IPS-20b (cell line): Measurements from ENCODE around the gene MED20.
A peak's percentile ranks its signal among the peaks of the same experiment; 100 is the strongest.
"Not testable (repeated sequence)": the region's sequence is repeated elsewhere in the genome, so short reads cannot be mapped to it uniquely, and the experiment has no call there.

Experiments
- H3K27ac ChIP-seq: one replicate; pipeline ENCODE4 v1.5.1; 2013; ENCODE audit warnings: low read length
- H3K27me3 ChIP-seq: 2 replicates; pipeline ENCODE4 v1.6.1; 2013; ENCODE audit warnings: mild to moderate bottlenecking, low read length, inconsistent platforms; ENCODE audit not compliant: insufficient read depth
- H3K36me3 ChIP-seq: 2 replicates; pipeline ENCODE4 v1.6.1; 2013; ENCODE audit warnings: low read depth, mild to moderate bottlenecking, inconsistent platforms, low read length, moderate library complexity; ENCODE audit not compliant: insufficient read depth
- H3K4me1 ChIP-seq: 2 replicates; pipeline ENCODE4 v1.6.1; 2013; ENCODE audit warnings: mild to moderate bottlenecking, control low read depth, inconsistent platforms, low read length, moderate library complexity; ENCODE audit not compliant: insufficient read depth
- H3K4me3 ChIP-seq: 2 replicates; pipeline ENCODE4 v1.5.1; 2013; ENCODE audit warnings: mild to moderate bottlenecking, low read length, inconsistent platforms
- H3K9ac ChIP-seq: 2 replicates; pipeline ENCODE4 v1.6.1; 2013; ENCODE audit warnings: low read depth, mild to moderate bottlenecking, inconsistent platforms, low read length, moderate library complexity
- H3K9me3 ChIP-seq: 2 replicates; pipeline ENCODE4 v1.6.1; 2013; ENCODE audit warnings: mild to moderate bottlenecking, low read depth, low read length, inconsistent platforms; ENCODE audit not compliant: insufficient read depth

The MED20 gene

DNA sequence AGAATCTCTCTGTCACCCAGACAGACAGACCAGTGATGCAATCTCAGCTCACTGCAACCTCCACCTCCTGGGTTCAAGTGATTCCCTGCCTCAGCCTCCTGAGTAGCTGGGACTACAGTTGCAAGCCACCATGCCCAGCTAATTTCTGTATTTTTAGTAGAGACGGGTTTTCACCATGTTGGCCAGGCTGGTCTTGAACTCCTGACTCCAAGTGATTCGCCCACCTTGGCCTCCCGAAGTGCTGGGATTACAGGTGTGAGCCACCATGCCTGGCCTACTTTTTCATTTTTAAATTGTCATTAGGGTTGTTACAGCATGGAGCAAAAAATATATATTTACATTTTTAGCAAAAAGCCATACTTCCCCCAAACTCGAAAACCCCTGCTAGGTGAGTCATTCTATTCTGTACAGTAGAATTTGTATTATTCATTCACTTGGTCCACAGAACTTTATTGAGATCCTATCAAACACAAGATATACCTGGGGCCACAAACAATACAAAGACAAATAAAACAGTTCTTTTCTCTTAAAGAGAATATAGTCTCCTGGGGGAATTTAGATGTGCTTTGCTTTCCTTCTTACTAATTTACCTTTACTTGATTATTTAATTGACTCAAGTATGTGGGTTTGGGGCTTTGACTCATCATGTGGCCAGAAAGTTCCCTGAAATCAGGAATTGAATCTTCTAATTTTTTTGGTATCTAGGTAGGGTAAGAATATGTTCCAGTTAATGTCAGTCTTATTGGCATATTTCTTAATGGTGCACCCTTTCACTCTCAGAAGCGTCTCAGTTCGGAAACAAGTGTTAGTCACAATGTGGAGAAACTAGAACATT is 37.3 kb upstream of the MED20 start:
- H3K9ac ChIP-seq: no peak overlapping the region
- no peaks in the 10 kb centered on the region; the same call in 1 of the 2 replicates for H3K9me3 ChIP-seq
- H3K4me1 ChIP-seq: no peaks in the 10 kb centered on the region
- no peak overlapping the region for H3K4me3 ChIP-seq
- H3K27me3 ChIP-seq: peaks cover 3% of the 10 kb centered on the region; the same call in 1 of the 2 replicates
- no peaks in the 10 kb centered on the region for H3K36me3 ChIP-seq
- H3K27ac ChIP-seq: no peak overlapping the region

DNA sequence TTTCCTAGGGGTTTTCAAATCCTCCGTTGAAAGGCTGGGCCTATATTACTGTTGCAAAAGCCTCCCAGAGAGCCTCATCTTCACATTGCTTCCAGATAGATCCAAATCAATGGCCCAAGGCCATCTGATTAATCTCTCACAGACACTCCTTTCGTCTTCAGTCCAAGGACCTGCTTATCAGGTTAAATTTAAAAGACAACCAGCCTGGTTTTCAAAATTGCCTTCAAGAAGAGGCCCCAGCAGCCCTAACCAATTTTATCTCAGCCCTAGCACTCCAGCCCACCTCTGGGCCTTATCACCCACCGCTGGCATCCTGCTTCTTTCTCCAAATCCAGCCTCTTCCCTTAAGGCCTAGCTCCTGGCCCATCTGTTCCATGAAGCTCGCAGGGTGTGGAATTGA is 36.2 kb upstream of the MED20 start:
- Histone ChIP-seq H3K4me3 (no peak overlapping the region), H3K27ac (no peak overlapping the region)

DNA sequence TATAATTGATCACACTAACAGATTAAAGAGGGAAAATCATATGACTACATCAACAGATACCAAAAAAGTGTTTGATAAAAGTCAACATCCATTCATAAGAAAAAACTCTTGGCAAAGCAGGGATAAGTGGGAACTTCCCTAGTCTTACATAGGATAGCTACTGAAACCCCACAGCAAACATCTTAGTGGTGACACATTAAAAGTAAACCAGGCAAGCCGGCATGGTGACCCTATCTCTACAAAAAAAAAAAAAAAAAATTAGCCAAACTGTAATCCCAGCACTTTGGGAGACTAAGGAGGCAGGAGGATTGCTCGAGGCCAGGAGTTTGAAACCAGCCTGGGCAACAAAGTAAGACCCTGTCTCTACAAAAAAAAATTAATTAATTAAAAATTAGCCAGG is 34.5 kb upstream of the MED20 start:
- no peaks in the 10 kb centered on the region for H3K4me1 ChIP-seq
- H3K9ac ChIP-seq: no peak overlapping the region
- no peaks in the 10 kb centered on the region; the same call in 1 of the 2 replicates for H3K9me3 ChIP-seq
- H3K4me3 ChIP-seq: no peak overlapping the region
- H3K36me3 ChIP-seq: no peaks in the 10 kb centered on the region
- H3K27me3 ChIP-seq: no peaks in the 10 kb centered on the region
- H3K27ac ChIP-seq: no peak overlapping the region

More for the DNA sequence above, 36.2 kb upstream of the MED20 start:
- Histone ChIP-seq H3K4me1 (no peaks in the 10 kb centered on the region), H3K9ac (no peak overlapping the region), H3K9me3 (no peaks in the 10 kb centered on the region; the same call in 1 of the 2 replicates), H3K36me3 (no peaks in the 10 kb centered on the region), H3K27me3 (no peaks in the 10 kb centered on the region)

DNA sequence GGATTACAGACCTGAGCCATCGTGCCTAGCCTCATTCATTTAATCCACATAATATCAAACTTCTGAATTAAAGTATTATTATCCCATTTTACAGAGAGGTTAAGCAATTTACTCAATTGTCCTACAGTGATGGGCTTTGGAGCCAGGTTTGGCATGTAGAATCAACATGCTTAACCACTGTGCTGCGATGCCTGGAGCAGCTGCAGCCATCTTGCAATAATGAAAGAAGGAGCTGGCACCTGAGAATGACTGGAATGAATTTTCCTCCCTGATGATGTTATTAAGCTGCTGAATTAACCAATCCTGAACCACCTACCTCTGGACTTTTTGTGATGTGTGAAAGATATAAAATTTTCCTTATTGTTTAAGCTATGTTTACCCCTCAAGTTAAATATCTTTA is 33.7 kb upstream of the MED20 start:
- Histone ChIP-seq H3K9me3 (no peaks in the 10 kb centered on the region; the same call in 1 of the 2 replicates), H3K27ac (no peak overlapping the region), H3K27me3 (no peaks in the 10 kb centered on the region), H3K4me3 (no peak overlapping the region), H3K4me1 (no peaks in the 10 kb centered on the region), H3K9ac (no peak overlapping the region), H3K36me3 (no peaks in the 10 kb centered on the region)

DNA sequence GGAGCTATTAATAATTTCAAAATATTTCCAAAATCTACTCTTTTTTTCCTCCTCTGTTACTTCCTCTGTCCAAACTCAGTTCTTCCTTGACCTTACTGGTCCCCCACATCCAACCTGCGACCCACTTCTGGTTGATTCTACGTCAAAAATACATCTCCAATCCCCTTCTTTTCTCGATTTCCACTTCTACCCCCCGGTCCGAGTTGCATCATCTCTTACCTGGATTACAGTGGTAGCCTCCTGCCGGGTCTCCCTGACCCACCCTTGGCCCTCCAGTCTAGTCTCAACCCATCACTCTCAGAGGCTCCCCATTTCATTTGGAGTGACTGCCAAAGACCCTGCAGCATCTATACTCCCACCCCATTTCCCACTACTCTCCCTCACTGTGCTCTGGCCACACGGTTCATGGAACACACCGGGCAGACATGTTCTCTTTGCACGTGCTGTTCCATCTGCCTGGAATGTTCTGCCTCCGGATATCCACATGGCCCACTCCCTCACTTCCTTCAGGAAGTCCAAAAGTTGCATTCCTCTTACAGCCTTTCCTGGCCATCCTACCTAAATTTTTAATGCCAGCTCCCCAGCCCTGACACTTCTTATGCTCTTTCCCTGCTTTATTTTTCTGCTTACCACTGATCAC is 26.8 kb upstream of the MED20 start:
- Histone ChIP-seq H3K9ac (no peak overlapping the region), H3K27me3 (no peaks in the 10 kb centered on the region), H3K9me3 (no peaks in the 10 kb centered on the region), H3K36me3 (no peaks in the 10 kb centered on the region), H3K4me3 (no peak overlapping the region), H3K27ac (no peak overlapping the region), H3K4me1 (no peaks in the 10 kb centered on the region)

DNA sequence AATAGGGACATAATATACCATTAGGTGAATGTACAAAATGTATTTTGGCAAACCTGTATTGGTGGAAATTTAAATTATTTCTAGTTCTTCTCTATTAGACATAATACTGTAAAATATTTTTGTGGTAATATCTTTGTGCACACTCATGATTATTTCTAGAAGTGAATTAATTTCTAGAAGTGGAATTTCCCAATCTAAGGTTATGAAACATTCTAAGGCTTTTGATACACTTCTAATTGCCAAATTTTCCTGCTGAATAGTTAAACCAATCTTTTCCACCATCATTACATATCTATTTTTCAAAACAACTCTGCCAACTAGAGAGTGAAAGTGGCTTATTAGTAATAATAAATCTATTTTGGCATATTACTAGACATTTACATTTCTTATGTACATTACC is 22.5 kb upstream of the MED20 start:
- Histone ChIP-seq H3K4me1 (peaks cover 20% of the 10 kb centered on the region), H3K27me3 (peaks cover 13% of the 10 kb centered on the region; the same call in 1 of the 2 replicates), H3K4me3 (no peak overlapping the region), H3K9me3 (no peaks in the 10 kb centered on the region), H3K36me3 (no peaks in the 10 kb centered on the region), H3K27ac (no peak overlapping the region), H3K9ac (no peak overlapping the region)

DNA sequence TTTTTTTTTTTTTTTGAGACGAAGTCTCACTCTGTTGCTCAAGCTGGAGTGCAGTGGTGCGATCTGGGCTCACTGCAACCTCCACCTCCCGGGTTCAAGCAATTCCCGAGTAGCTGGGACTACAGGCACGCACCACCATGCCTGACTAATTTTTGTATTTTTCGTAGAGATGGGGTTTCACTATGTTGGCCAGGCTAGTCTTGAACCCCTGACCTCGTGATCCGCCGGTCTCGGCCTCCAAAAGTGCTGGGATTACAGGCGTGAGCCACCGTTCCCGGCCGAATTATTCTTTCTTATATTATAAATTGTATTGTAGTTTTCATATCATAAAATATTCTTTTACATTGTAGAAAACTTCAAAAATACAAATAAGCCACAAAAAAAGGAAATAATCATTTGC is 21.9 kb upstream of the MED20 start:
- H3K9me3 ChIP-seq, H3K36me3 ChIP-seq, H3K9ac ChIP-seq, H3K27ac ChIP-seq, H3K4me3 ChIP-seq: not testable (repeated sequence)
- H3K4me1 ChIP-seq: peaks cover 23% of the 10 kb centered on the region
- H3K27me3 ChIP-seq: peaks cover 13% of the 10 kb centered on the region; the same call in 1 of the 2 replicates

DNA sequence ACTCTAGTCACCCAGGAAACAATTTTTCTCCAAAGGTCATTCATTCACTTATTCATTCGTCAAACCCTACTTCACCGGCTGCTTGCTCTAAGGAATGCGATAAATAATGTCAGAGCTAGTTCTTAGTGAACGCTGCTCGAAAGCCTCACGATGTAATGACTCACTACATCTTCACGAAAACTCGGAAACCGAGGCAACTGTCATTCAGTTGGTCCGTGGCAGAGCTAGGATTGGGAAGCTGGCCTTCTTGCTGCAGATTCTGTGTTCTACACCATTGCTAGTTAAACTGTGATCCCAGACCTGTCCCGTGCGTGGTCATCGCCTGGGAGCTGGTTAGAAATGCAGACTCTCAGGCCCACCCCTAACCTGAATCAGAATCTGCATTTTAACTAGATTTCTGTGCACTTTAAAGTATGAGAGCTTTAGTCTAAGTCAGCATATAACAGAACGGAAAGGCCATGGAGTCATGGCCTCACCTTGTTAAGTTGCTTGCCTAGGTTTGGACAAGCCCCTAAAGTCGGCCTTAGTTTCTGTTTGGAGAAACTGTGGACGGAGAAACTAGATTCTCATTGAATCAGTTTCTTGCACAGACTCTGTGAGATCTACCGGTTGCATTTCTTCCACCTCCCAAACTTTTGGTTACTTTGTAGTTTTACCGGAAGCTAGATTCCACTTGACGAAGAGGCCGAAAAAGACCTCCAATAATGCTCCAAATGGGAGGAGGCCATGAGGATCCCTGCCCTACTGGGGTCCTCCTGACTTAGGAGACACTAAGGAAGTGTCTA is 21.3 kb upstream of the MED20 start:
- no peak overlapping the region for H3K27ac ChIP-seq
- no peaks in the 10 kb centered on the region for H3K9me3 ChIP-seq
- H3K4me1 ChIP-seq: peaks cover 23% of the 10 kb centered on the region
- peak overlapping the region; percentile 85 for H3K4me3 ChIP-seq
- H3K27me3 ChIP-seq: peaks cover 13% of the 10 kb centered on the region; the same call in 1 of the 2 replicates
- peak overlapping the region; percentile 1; the same call in 1 of the 2 replicates for H3K9ac ChIP-seq
- no peaks in the 10 kb centered on the region for H3K36me3 ChIP-seq

DNA sequence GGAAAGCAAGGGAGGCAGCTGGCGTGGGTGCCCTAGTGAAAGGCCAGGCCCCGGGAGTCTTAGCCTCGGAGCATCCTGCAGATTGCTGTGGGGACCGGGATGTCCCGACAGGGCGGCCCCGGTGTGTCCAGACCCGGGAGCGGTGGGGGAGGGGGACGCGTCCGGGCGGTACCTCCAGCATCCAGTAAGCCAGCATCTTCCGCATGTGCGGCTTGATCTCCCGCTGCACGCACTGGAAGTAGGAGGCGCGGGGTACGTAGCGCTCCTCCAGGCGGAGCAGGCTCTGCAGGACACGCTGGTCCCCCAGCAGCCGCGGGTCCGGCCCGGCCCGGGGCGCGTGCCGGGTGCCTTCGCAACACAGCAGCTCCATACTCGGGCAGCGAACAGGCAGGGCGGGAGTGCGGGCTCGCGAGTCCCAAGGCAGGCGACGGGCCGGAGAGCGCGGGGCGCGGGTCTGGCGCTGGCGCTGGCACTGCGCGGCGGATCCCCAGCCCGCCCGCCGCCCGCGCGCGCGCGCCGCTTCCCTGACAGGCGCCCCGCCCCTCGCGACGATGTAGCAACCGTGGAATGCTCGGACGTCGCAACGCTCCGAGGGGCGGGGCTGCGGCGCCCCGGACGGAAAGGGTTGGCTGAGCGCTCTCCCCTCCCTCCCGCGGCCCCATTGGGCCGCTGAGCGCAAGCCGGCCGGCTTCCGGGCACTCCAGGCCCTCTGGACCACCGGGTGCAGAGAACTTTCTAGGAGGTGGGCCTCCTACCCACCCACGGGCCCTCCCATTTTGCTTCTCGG is 20.5 kb upstream of the MED20 start, which contains the start of gene CCND3:
Gene CCND3 (minus strand): TSS at position 529 of the 787 bp plus-strand sequence. CDS start 159 bp downstream, at position 370.
- peak within 1 kb of the TSS; percentile 73; the same call in 1 of the 2 replicates for H3K9ac ChIP-seq
- peaks cover 23% of the 10 kb centered on the region for H3K4me1 ChIP-seq
- H3K27me3 ChIP-seq: peaks cover 13% of the 10 kb centered on the region; the same call in 1 of the 2 replicates
- peak within 1 kb of the TSS; percentile 85 for H3K4me3 ChIP-seq
- H3K36me3 ChIP-seq: peaks cover 7% of the 10 kb centered on the region; the same call in 1 of the 2 replicates
- no peaks in the 10 kb centered on the region for H3K9me3 ChIP-seq
- H3K27ac ChIP-seq: no peak within 1 kb of the TSS

DNA sequence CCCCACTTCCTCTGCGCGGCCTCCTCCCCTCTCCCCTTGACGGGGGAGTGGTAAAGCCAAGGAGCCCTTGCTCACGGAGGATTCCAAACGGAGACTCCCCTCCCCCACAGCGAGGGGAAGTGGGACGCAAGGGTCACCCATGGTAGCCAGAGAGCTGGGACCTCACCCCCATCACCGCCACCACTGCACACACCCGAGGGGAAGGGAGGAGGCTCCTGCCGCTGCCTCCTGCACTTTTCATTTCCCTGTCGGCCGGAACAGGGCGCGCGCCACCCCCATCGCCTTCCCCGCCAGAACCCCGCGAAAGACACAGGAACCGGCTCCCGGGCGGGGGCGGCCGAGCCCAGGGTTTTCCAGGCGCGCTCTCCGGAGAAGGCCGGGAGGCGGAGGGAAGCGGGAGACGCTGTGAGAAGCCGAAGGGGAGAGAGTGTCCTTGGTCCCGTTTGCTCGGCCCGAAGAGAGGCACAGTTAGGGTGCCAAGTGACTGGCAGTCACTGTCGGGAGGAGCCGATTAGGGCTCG is 19.9 kb upstream of the MED20 start:
- Histone ChIP-seq H3K27me3 (peaks cover 13% of the 10 kb centered on the region; the same call in 1 of the 2 replicates), H3K36me3 (peaks cover 9% of the 10 kb centered on the region), H3K4me3 (peak overlapping the region; percentile 85), H3K27ac (no peak overlapping the region), H3K9me3 (no peaks in the 10 kb centered on the region), H3K9ac (peak overlapping the region; percentile 73; the same call in 1 of the 2 replicates), H3K4me1 (peaks cover 23% of the 10 kb centered on the region)
